ENCODE results near the gene LEUTX. TPM values are rescaled to one million over a fixed set of nuclear protein-coding genes. Genes with fewer than 3 reads are reported as not detected.
"Not testable (repeated sequence)": the region's sequence is repeated elsewhere in the genome, so short reads cannot be mapped to it uniquely, and the experiment has no call there.

The LEUTX gene
- total RNA-seq, 2 experiments from 2014 or later: not detected

DNA sequence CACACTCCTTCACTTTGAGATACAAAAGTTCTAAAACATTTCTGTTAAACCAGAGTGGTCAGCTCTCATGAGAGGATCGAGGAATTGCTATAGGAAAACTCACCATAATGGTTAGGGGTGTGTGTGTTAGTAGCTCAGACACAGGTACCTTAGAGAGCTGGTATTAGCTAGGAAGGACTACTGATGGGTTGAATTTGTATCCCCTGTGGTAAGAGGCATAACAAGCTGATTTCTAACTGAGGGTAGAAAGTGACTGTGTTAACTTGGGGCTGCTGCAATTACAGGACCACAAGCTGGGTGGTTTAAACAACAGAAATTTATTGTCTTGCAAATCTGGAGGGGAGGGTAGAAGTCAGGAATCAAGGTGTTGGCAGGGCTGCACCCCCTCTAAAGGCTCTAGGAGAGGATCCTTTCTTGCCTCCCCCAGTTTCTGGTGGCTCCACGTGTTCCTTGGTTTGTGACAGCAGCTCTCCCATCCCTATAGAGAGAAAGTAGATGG, 17.4 kb downstream of the LEUTX start:
- Mint-ChIP-seq H3K36me3 (ENCODE audit: low read depth) (no peaks in the 10 kb centered on the region), H3K4me3 (no peak overlapping the region), H3K9me3 (no peaks in the 10 kb centered on the region), H3K4me1 (peaks cover 14% of the 10 kb centered on the region), H3K27ac (no peak overlapping the region), H3K27me3 (peaks cover 25% of the 10 kb centered on the region)
- no peak for DNase-seq
- ChIA-PET POLR2A (no interaction called here), CTCF (interaction anchor here (1.2 kb wide), 1 partner anchor 47 kb away, joined by 6 read pairs; no protein-coding TSS in a partner anchor)

DNA sequence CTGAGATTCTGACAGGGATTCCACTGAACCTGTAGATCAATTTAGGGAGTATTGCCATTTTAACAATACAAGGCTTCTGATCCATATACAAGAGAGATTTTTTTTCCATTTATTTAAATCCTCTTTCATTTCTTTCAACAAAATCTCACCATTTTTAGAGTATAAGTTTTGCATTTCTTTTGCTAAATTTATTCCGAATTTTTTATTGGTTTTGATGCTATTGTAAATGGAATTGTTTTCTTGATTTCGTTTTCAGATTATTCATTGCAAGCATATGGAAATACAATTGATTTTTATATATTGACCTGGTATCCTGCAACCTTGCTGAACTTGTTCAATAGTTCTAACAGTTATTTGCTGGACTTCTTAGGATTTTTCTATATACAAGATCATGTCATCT, 18.4 kb downstream of the LEUTX start:
- no peak overlapping the region for H3K4me3 Mint-ChIP-seq
- ChIA-PET POLR2A (no interaction called here), CTCF (no interaction called here)
- H3K4me1 Mint-ChIP-seq: peaks cover 14% of the 10 kb centered on the region
- no peaks in the 10 kb centered on the region for H3K9me3 Mint-ChIP-seq
- H3K36me3 Mint-ChIP-seq (ENCODE audit: low read depth): no peaks in the 10 kb centered on the region
- peaks cover 26% of the 10 kb centered on the region for H3K27me3 Mint-ChIP-seq
- no peak for DNase-seq
- H3K27ac Mint-ChIP-seq: no peak overlapping the region

DNA sequence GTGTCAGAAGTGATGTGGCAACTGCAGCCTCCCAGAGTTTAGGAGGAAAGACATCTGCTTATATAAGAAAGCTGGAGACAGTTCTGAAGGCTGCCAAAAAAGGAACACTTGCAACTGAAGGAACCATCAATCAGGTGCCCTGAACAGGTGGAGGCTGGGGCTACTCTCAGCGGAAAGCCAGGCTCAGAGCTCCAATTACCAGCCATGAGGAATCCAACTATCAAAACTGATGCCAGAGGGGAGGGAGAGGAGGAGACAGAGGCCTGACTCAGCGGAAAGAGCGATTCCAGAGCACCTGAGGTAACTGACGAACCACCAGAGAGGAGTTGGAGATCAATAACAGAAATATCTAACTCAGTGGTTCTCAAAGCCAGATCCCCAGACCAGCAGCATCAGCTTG, 24.3 kb downstream of the LEUTX start:
- Mint-ChIP-seq H3K36me3 (ENCODE audit: low read depth) (no peaks in the 10 kb centered on the region), H3K27me3 (peaks cover 14% of the 10 kb centered on the region), H3K4me3 (no peak overlapping the region), H3K4me1 (no peaks in the 10 kb centered on the region), H3K9me3 (peaks cover under 1% of the 10 kb centered on the region), H3K27ac (no peak overlapping the region)
- POLR2A ChIA-PET: no interaction called here
- DNase-seq: no peak
- CTCF ChIA-PET: interaction anchor here (1.5 to 5.0 kb wide), 3 partner anchors 11 to 42 kb away, joined by 4 to 22 read pairs (median 7); no protein-coding TSS in a partner anchor

DNA sequence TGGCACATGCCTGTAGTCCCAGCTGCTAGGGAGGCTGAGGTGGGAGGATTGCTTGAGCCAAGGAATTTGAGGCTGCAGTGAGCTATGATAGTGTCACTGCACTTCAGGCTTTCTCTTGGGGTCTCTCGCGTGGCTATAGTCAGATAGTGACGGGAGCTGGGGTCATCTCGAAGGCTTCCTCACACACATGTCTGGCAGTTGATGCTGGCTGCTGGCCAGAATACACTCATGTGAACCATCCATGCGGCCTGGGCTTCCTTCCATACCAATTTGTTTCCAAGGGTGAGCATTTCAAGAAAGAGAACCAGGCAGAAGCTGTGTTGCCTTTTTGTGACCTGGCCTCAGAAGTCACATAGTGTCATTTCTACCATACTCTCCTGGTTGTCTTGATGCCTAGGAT, 26.4 kb downstream of the LEUTX start:
- Mint-ChIP-seq H3K27ac (no peak overlapping the region), H3K4me3 (no peak overlapping the region), H3K9me3 (peaks cover 3% of the 10 kb centered on the region), H3K36me3 (ENCODE audit: low read depth) (no peaks in the 10 kb centered on the region), H3K27me3 (peaks cover 13% of the 10 kb centered on the region), H3K4me1 (no peaks in the 10 kb centered on the region)
- no peak for DNase-seq
- ChIA-PET POLR2A (no interaction called here), CTCF (interaction anchor here (1.0 to 5.0 kb wide), 2 partner anchors 13 to 38 kb away, joined by 3 to 22 read pairs; no protein-coding TSS in a partner anchor)

DNA sequence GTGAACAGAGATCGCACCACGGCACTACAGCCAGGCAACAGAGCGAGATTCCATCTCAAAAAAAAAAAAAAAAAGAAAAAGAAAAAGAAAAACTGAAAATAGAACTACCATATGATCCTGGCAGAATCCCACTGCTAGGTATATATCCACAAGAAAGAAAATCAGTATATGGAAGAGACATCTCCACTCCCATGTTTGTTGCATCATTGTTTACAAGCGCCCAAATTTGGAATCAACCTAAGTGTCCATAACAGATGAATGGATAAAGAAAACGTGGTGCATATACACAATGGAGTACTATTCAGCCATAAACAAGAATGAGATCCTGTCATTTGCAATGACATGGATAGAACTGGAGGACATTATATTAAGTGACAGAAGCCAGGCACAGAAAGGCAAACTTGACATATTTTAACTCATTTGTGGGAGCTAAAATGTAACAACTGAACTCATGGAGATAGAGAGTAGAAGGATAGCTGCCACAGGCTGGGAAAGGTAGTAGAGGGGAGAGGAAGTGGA, 29.3 kb downstream of the LEUTX start:
- Mint-ChIP-seq H3K4me3 (no peak overlapping the region), H3K27me3 (peaks cover 6% of the 10 kb centered on the region), H3K27ac (no peak overlapping the region), H3K4me1 (no peaks in the 10 kb centered on the region), H3K36me3 (ENCODE audit: low read depth) (no peaks in the 10 kb centered on the region), H3K9me3 (peaks cover 3% of the 10 kb centered on the region)
- ChIA-PET POLR2A (no interaction called here), CTCF (no interaction called here)
- DNase-seq: no peak

DNA sequence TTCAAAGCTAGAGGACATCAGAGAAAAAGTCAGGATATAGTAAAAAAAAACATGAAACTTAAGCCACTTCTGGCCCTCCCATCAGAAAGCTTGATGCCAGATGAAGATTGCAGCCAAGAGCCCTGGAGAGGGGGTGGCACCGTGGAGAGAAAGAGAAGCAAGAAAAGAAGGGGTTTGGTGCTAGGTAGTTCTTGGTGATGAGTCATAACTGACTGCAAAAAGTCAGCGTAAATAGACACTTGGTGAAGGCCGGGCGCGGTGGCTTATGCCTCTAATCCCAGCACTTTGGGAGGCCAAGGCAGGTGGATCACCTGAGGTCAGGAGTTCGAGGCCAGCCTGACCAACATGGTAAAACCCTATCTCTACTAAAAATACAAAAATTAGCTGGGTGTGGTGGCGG, 30.0 kb downstream of the LEUTX start:
- H3K4me1 Mint-ChIP-seq; H3K9me3 Mint-ChIP-seq; H3K27me3 Mint-ChIP-seq; CTCF ChIA-PET; DNase-seq; H3K27ac Mint-ChIP-seq; POLR2A ChIA-PET; H3K4me3 Mint-ChIP-seq; H3K36me3 Mint-ChIP-seq (ENCODE audit: low read depth): not testable (repeated sequence)

DNA sequence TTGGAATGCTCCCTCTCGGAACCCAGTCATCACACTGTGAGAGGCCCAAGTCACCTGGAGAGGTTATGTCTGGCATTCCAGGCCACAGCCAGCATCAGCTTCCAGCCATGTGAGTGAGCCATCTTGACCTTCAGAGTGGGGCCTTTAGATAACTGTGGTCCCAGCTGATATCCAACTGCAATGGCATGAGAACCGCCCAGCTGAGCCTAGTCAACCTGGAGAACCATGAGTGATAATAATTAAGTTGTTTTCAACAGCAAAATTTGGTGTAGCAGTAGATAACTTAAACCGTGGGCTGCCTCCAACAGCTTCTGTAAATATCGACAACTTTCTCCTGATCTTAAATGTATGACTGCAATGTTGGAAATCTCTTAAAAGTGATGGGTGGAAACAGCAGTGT, 30.7 kb downstream of the LEUTX start:
- peaks cover 3% of the 10 kb centered on the region for H3K9me3 Mint-ChIP-seq
- H3K27ac Mint-ChIP-seq: no peak overlapping the region
- H3K36me3 Mint-ChIP-seq (ENCODE audit: low read depth): no peaks in the 10 kb centered on the region
- ChIA-PET POLR2A (no interaction called here), CTCF (no interaction called here)
- no peaks in the 10 kb centered on the region for H3K4me1 Mint-ChIP-seq
- H3K27me3 Mint-ChIP-seq: peaks cover 2% of the 10 kb centered on the region
- DNase-seq: no peak
- H3K4me3 Mint-ChIP-seq: no peak overlapping the region

DNA sequence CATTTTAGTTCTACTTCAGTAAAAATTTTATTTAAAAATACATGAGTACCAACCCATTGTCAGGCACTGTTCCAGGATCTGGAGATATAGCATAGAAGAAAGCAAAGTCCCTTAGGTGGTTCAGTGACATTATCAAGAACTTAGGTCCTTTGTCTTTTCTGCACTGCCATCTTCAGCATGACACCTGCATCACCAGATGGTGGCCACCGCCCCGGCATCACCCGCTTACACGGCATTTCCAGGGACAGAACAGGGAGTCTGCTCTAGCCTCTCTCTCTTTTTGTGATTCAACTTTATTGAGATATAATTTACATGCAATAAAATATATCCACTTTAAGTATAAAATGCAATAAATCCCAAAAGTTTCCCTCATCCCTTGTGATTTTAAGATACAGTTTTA, 31.8 kb downstream of the LEUTX start:
- H3K36me3 Mint-ChIP-seq (ENCODE audit: low read depth): no peaks in the 10 kb centered on the region
- no peak overlapping the region for H3K27ac Mint-ChIP-seq
- no peaks in the 10 kb centered on the region for H3K4me1 Mint-ChIP-seq
- H3K9me3 Mint-ChIP-seq: peaks cover 3% of the 10 kb centered on the region
- no peak for DNase-seq
- H3K4me3 Mint-ChIP-seq: no peak overlapping the region
- ChIA-PET POLR2A (no interaction called here), CTCF (interaction anchor here (1.0 to 1.5 kb wide), 2 partner anchors 17 to 23 kb away, joined by 3 read pairs; no protein-coding TSS in a partner anchor)
- peaks cover 2% of the 10 kb centered on the region for H3K27me3 Mint-ChIP-seq

DNA sequence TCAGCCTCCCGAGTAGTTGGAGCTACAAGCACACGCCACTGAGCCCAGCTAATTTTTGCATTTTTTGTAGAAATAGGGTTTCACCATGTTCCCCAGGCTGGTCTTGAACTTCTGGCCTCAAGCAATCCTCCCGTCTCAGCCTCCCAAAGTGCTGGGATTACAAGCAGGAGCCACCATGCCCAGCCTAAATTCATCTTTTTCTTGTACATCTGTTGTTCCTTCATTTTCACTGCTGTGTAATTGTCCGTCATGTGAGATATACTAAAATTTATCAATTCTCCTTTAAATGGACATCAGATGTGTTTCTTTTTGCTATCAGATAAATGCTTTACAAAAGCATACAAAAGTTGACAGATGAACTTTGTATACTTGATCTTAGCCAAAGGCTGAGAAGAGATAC, 32.4 kb downstream of the LEUTX start:
- Mint-ChIP-seq H3K4me1 (no peaks in the 10 kb centered on the region), H3K36me3 (ENCODE audit: low read depth) (peaks cover 2% of the 10 kb centered on the region), H3K27me3 (peaks cover 2% of the 10 kb centered on the region), H3K27ac (no peak overlapping the region), H3K9me3 (peaks cover 3% of the 10 kb centered on the region), H3K4me3 (no peak overlapping the region)
- CTCF ChIA-PET: interaction anchor here (1.0 to 1.5 kb wide), 2 partner anchors 18 to 22 kb away, joined by 3 read pairs; no protein-coding TSS in a partner anchor
- DNase-seq: no peak
- POLR2A ChIA-PET: no interaction called here

DNA sequence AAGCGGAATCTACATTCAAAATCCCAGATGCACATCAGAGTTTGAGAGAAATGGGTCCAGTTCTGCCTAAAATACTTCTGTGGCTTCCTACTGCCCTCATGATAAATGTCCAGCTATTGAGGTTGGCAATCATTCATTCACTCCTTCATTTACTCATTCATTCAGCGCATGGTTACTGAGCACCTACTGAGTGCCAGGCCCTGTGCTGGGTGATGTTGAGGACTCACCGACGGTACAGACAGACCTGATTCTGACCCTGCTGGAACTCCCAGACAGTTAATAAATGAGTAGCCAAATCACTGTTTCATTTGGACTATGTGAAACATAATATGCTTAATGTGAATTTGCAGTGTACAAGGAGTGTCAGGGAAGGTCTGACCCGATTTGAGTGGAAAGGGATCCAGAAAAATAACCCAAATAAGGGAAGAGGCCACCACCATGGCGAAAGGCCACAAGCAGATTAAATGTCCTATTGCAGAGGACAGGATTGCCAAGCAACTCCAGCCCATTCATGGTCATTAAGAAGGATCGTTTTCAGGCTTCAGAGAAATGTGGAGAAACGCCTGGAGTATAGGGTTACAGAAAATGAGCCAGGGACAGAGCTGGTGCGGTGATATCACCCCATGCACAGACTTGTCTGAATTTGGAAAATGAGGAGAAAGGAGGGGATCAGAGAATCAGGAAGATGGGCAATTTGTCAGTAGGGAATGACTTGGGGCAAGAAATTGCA, 34.8 kb downstream of the LEUTX start:
- H3K4me3 Mint-ChIP-seq: no peak overlapping the region
- no peaks in the 10 kb centered on the region for H3K9me3 Mint-ChIP-seq
- no peaks in the 10 kb centered on the region for H3K4me1 Mint-ChIP-seq
- ChIA-PET POLR2A (no interaction called here), CTCF (no interaction called here)
- H3K27me3 Mint-ChIP-seq: no peaks in the 10 kb centered on the region
- H3K36me3 Mint-ChIP-seq (ENCODE audit: low read depth): peaks cover 5% of the 10 kb centered on the region
- no peak overlapping the region for H3K27ac Mint-ChIP-seq
- DNase-seq: no peak

DNA sequence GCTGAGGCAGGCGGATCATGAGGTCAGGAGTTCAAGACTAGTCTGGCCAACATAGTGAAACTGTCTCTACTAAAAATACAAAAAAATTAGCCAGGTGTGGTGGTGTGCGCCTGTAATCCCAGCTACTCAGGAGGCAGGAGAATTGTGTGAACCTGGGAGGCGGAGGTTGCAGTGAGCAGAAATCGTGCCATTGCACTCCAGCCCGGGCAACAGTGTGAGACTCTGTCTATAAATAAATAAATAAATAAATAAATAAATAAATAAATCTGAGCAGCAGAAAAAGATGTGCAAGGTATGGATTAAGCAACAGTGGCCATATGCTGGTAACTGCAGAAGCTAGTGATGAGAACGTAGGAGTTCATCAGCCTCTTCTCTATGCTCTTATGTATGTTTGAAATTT, 35.5 kb downstream of the LEUTX start:
- POLR2A ChIA-PET; H3K36me3 Mint-ChIP-seq (ENCODE audit: low read depth); H3K9me3 Mint-ChIP-seq; DNase-seq; H3K4me3 Mint-ChIP-seq; H3K27me3 Mint-ChIP-seq; H3K27ac Mint-ChIP-seq; H3K4me1 Mint-ChIP-seq; CTCF ChIA-PET: not testable (repeated sequence)

DNA sequence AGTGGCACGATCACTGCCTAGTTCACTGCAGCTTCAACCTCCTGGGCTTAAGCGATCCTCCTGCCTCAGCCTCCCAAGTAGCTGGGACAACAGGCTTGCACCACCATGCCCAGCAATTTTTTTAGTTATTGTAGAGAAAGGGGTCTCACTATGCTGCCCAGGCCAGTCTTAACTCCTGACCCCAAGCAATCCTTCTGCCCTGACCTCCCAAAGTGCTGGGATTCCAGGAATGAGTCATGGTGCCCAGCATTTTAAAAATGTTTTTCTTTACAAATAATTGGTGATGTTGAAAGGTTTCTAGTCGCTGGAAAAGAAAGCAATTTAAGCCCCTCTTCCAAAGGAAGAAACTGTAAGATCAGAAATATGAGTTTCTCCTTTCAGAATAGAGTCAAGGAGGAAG, 35.9 kb downstream of the LEUTX start:
- CTCF ChIA-PET: interaction anchor here (1.2 to 1.3 kb wide), 2 partner anchors 30 to 263 kb away, joined by 4 to 5 read pairs; no protein-coding TSS in a partner anchor

DNA sequence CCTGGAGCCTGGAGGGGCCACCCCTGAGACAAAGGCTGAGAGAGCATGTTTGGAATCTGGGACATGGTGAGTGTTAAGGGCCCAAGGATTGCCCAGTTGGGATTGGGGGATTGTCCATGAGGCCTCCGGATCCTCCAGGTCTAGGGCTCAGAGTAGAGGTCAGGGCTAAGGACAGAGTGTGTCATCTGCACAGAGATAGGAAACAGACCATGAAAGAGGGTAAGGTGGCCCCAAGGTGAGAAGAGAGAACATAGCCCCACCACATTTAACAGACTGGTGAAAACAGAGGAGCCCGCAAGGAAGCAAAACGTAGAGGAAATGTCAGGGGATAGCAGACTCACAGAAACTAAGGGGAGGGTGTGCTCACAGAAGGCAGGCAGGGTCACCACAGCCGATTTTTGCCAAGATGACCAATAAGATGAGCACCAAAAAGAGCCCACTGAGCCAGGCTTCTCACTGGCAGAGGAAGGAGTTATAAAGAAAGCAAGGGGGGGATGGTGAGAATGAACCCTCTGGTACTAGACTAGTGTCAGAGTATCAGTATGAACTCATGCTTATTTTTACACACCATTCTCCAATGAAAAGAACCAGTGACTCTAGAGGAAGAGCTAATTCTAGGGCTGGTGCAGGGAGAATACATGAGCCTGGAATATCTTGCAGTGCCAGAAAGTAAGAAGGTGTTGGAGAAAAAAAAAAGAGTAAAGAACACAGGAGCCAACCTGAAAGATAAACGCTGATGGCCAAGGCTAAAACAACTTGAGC, 37.8 kb downstream of the LEUTX start:
- POLR2A ChIA-PET: no interaction called here
- Mint-ChIP-seq H3K4me3 (no peak overlapping the region), H3K27ac (no peak overlapping the region), H3K27me3 (no peaks in the 10 kb centered on the region), H3K36me3 (ENCODE audit: low read depth) (peaks cover 5% of the 10 kb centered on the region), H3K9me3 (no peaks in the 10 kb centered on the region), H3K4me1 (peaks cover 2% of the 10 kb centered on the region)
- DNase-seq: no peak
- CTCF ChIA-PET: no interaction called here

More for the DNA sequence above, 35.9 kb downstream of the LEUTX start:
- POLR2A ChIA-PET: no interaction called here
- H3K9me3 Mint-ChIP-seq: no peaks in the 10 kb centered on the region
- peaks cover 5% of the 10 kb centered on the region for H3K36me3 Mint-ChIP-seq (ENCODE audit: low read depth)
- H3K4me3 Mint-ChIP-seq: no peak overlapping the region
- no peak overlapping the region for H3K27ac Mint-ChIP-seq
- H3K4me1 Mint-ChIP-seq: peaks cover 2% of the 10 kb centered on the region
- no peak for DNase-seq
- no peaks in the 10 kb centered on the region for H3K27me3 Mint-ChIP-seq
